HepG2 (cell line): ENCODE results near the gene ATOSB.

Experiments
- FOSL2 ChIP-seq: sonication (generic); formaldehyde crosslinking; IDR thresholded peaks from 2 replicates; pipeline ENCODE4 v1.4.0; 2020; ENCODE audit warnings: missing genetic modification reagents
- NCOA1 ChIP-seq: sonication (generic); formaldehyde crosslinking; IDR thresholded peaks from 2 replicates; pipeline ENCODE4 v1.9.0; 2021; ENCODE audit warnings: missing genetic modification reagents
- ZNF121 ChIP-seq: sonication (generic); formaldehyde crosslinking; IDR thresholded peaks from 2 replicates; pipeline ENCODE4 v1.5.0; 2020; ENCODE audit warnings: mild to moderate bottlenecking, missing genetic modification reagents
- TF ChIP-seq, protein P1 (sequence below): sonication (generic); formaldehyde crosslinking; IDR thresholded peaks from 2 replicates; pipeline ENCODE4 v1.4.0; 2020; ENCODE audit warnings: mild to moderate bottlenecking, missing genetic modification reagents

DNA sequence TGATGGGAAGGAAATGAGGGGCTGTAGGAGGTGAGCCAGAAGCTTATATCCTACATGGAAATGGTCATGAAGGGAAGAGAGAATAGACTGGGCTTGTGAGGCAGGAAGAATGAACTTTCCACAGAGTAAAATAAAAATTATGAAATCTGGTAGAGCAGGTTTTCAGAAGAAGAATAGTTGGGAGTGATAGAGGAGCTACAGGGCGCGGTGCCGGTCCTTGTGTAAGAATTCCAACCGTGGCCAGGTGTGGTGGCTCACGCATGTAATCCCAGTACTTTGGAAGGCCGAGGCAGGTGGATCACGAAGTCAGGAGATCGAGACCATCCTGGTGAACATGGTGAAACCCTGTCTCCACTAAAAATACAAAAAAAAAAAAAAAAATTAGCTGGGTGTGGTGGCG is 37.3 kb upstream of the ATOSB start:
- no peak for TF ChIP-seq FOSL2 (CRISPR knock-in tag)
- TF ChIP-seq NCOA1 (CRISPR knock-in tag): no peak
- TF ChIP-seq, protein P1, sequence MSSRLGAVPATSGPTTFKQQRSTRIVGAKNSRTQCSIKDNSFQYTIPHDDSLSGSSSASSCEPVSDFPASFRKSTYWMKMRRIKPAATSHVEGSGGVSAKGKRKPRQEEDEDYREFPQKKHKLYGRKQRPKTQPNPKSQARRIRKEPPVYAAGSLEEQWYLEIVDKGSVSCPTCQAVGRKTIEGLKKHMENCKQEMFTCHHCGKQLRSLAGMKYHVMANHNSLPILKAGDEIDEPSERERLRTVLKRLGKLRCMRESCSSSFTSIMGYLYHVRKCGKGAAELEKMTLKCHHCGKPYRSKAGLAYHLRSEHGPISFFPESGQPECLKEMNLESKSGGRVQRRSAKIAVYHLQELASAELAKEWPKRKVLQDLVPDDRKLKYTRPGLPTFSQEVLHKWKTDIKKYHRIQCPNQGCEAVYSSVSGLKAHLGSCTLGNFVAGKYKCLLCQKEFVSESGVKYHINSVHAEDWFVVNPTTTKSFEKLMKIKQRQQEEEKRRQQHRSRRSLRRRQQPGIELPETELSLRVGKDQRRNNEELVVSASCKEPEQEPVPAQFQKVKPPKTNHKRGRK: no peak
- TF ChIP-seq ZNF121 (CRISPR knock-in tag): no peak
